Coronary artery (tissue), 2 donors: ENCODE measurements around the gene ANKRD33.

Experiments
- DNase-seq: peaks from one replicate; pipeline ENCODE4 v3.0.0-alpha.2; 2017; ENCODE audit warnings: low spot score
- H3K27ac ChIP-seq, 2 donors: fragments of 200-600 bp; sonication (generic); one replicate each; pipeline ENCODE4 v1.5.1; 2016 to 2019
- H3K4me3 ChIP-seq: fragments of 200-600 bp; sonication (generic); 2 replicates; pipeline ENCODE4 v1.5.1; 2016; ENCODE audit warnings: mild to moderate bottlenecking, moderate library complexity
- CTCF ChIP-seq: fragments of 200-600 bp; sonication (generic); IDR thresholded peaks from one replicate; pipeline ENCODE4 v1.5.1; 2019; ENCODE audit warnings: antibody characterized with exemption

The ANKRD33 gene

GRCh38 chr12:51846271-51846691 is 41.6 kb upstream of the ANKRD33 start:
- Histone ChIP-seq H3K4me3 (peak overlapping the region; percentile 73), H3K27ac (peak overlapping the region in 1 of 2 donors; percentile 86)
- TF ChIP-seq CTCF: no peak
- DNase-seq: no peak

GRCh38 chr12:51846911-51847642 is 40.8 kb upstream of the ANKRD33 start:
- TF ChIP-seq CTCF: no peak
- Histone ChIP-seq H3K4me3 (peak overlapping the region; percentile 73), H3K27ac (peak overlapping the region; percentile 17 to 86)
- no peak for DNase-seq

- no peak for DNase-seq
- peak overlapping the region; percentile 17 to 86 for H3K27ac ChIP-seq
- H3K4me3 ChIP-seq: peak overlapping the region; percentile 73
- no peak for TF ChIP-seq CTCF
These were observed 40.1 kb upstream of the ANKRD33 start for GRCh38 chr12:51847643-51848325.

- H3K27ac ChIP-seq: peak within 1 kb of the TSS; percentile 16 to 86
- no peak for DNase-seq
- TF ChIP-seq CTCF: no peak
- H3K4me3 ChIP-seq: peak within 1 kb of the TSS; percentile 73
These were observed 39.6 kb upstream of the ANKRD33 start, which contains the start of gene FIGNL2 for GRCh38 chr12:51848326-51848727. TSS of gene FIGNL2 (minus strand) at chr12:51848718. CDS start at chr12:51822413, 26,305 bp downstream.

GRCh38 chr12:51848841-51849735 is 38.8 kb upstream of the ANKRD33 start:
- Histone ChIP-seq H3K4me3 (peak overlapping the region; percentile 73), H3K27ac (peak overlapping the region in 1 of 2 donors; percentile 86)
- no peak for TF ChIP-seq CTCF
- DNase-seq: no peak

- TF ChIP-seq CTCF: no peak
- DNase-seq: no peak
- peak overlapping the region in 1 of 2 donors; percentile 86 for H3K27ac ChIP-seq
- H3K4me3 ChIP-seq: no peak overlapping the region
These were observed 37.6 kb upstream of the ANKRD33 start for GRCh38 chr12:51850081-51850964.
